ENCODE data around the gene ADH1A.

- TF ChIP-seq, protein P1, sequence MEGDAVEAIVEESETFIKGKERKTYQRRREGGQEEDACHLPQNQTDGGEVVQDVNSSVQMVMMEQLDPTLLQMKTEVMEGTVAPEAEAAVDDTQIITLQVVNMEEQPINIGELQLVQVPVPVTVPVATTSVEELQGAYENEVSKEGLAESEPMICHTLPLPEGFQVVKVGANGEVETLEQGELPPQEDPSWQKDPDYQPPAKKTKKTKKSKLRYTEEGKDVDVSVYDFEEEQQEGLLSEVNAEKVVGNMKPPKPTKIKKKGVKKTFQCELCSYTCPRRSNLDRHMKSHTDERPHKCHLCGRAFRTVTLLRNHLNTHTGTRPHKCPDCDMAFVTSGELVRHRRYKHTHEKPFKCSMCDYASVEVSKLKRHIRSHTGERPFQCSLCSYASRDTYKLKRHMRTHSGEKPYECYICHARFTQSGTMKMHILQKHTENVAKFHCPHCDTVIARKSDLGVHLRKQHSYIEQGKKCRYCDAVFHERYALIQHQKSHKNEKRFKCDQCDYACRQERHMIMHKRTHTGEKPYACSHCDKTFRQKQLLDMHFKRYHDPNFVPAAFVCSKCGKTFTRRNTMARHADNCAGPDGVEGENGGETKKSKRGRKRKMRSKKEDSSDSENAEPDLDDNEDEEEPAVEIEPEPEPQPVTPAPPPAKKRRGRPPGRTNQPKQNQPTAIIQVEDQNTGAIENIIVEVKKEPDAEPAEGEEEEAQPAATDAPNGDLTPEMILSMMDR (IDR thresholded peaks at IDR 0.05 in 8 of 11, conservative IDR thresholded peaks at IDR 0.05 in 3 of 11), result no peak
- TF ChIP-seq POLR2AphosphoS5 (IDR thresholded peaks at IDR 0.05), result no peak
Measured at GRCh38 chr4:99275050-99275449, 15.7 kb downstream of the ADH1A start.

Measured in spleen (tissue), 7 donors.